ENCODE results near the gene CACNA1E.

CACNA1E gene

GRCh38 chr1:181718034-181718433, 234.7 kb downstream of the CACNA1E start:
- no peak for DNase-seq

GRCh38 chr1:181726320-181727012, 243.1 kb downstream of the CACNA1E start:
- DNase-seq = no peak

GRCh38 chr1:181730606-181731005, 247.3 kb downstream of the CACNA1E start:
- no peak for DNase-seq

- no peak for DNase-seq
Measured at GRCh38 chr1:181732218-181732990, 249.1 kb downstream of the CACNA1E start.

- no peak for DNase-seq
Measured at GRCh38 chr1:181733486-181733885, 250.2 kb downstream of the CACNA1E start.

GRCh38 chr1:181737056-181737455, 253.7 kb downstream of the CACNA1E start:
- DNase-seq = no peak

GRCh38 chr1:181739214-181739613, 255.9 kb downstream of the CACNA1E start:
- DNase-seq = no peak

GRCh38 chr1:181742426-181742825, 259.1 kb downstream of the CACNA1E start:
- no peak for DNase-seq

- no peak for DNase-seq
Measured at GRCh38 chr1:181743878-181744312, 260.6 kb downstream of the CACNA1E start.

GRCh38 chr1:181746224-181746623, 262.9 kb downstream of the CACNA1E start:
- no peak for DNase-seq

- no peak for DNase-seq
Measured at GRCh38 chr1:181748013-181748412, 264.7 kb downstream of the CACNA1E start.

- no peak for DNase-seq
Measured at GRCh38 chr1:181754103-181754502, 270.8 kb downstream of the CACNA1E start.

- no peak for DNase-seq
Measured at GRCh38 chr1:181759481-181759880, 276.2 kb downstream of the CACNA1E start.

GRCh38 chr1:181763736-181764135, 280.4 kb downstream of the CACNA1E start:
- no peak for DNase-seq

- no peak for DNase-seq
Measured at GRCh38 chr1:181765451-181766026, 282.2 kb downstream of the CACNA1E start.

- no peak for DNase-seq
Measured at GRCh38 chr1:181767001-181767708, 283.8 kb downstream of the CACNA1E start.

- no peak for DNase-seq
Measured at GRCh38 chr1:181768211-181768929, 285.1 kb downstream of the CACNA1E start.

- DNase-seq = no peak
Measured at GRCh38 chr1:181768930-181769280, 285.6 kb downstream of the CACNA1E start.

GRCh38 chr1:181769846-181770245, 286.5 kb downstream of the CACNA1E start:
- DNase-seq = no peak

GRCh38 chr1:181772714-181773113, 289.4 kb downstream of the CACNA1E start:
- DNase-seq = no peak

GRCh38 chr1:181776044-181776443, 292.7 kb downstream of the CACNA1E start:
- DNase-seq = no peak

GRCh38 chr1:181777286-181777685, 294.0 kb downstream of the CACNA1E start:
- no peak for DNase-seq

GRCh38 chr1:181777812-181778211, 294.5 kb downstream of the CACNA1E start:
- DNase-seq = no peak
